22Rv1 (cell line): ENCODE data around the gene CDHR3.

Source experiments
- CTCF ChIP-seq: fragments of 450-650 bp; IDR thresholded peaks from 2 replicates; pipeline ENCODE4 v1.5.1; 2017; ENCODE audit warnings: mild to moderate bottlenecking
- ZFX ChIP-seq: fragments of 450-650 bp; IDR thresholded peaks from 2 replicates; pipeline ENCODE4 v1.6.1; 2017; ENCODE audit warnings: antibody characterized with exemption, borderline replicate concordance

- TF ChIP-seq CTCF: no peak
- no peak for TF ChIP-seq ZFX
Observed at GRCh38 chr7:105985229-105985628, 22.2 kb downstream of the CDHR3 start.
